ENCODE data around the gene P2RX1.

The P2RX1 gene

DNA sequence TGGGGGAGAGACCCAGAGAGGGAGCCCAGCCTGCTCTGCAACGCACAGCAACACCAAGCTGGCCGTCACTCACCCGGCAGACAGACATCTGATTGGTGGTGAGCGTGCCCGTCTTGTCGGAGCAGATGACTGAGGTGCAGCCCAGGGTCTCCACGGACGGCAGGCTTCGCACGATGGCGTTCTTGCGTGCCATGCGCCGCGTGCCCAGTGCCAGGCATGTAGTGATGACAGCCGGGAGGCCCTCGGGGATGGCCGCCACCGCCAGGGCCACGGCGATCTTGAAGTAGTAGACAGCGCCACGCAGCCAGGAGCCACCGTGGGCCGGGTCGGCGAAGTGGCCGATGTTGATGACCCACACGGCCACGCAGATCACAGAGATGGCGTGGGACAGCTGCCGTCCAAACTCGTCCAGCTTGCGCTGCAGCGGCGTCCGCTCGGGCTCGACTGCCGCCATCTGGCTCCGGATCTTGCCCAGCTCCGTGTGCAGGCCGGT, 31.1 kb upstream of the P2RX1 start:
- Histone ChIP-seq H3F3A (ENCODE audit: control insufficient read depth, insufficient read depth) (peaks cover 17% of the 10 kb centered on the region), H3K9me3 (ENCODE audit: control insufficient read depth, insufficient read depth, low read length) (no peaks in the 10 kb centered on the region; the same call in 1 of the 2 replicates), H3K36me3 (ENCODE audit: control insufficient read depth, low read length) (peaks cover 89% of the 10 kb centered on the region), H3K4me1 (ENCODE audit: control insufficient read depth, low read length) (no peaks in the 10 kb centered on the region), H3K4me3 (ENCODE audit: low read length) (no peak overlapping the region), H4K20me1 (ENCODE audit: control insufficient read depth, insufficient read depth, low read depth, low read length) (peaks cover 15% of the 10 kb centered on the region), H3K27ac (ENCODE audit: low read depth, low read length) (no peak overlapping the region), H3K27me3 (ENCODE audit: control insufficient read depth, low read length) (no peaks in the 10 kb centered on the region), H3K79me2 (ENCODE audit: control insufficient read depth, low read length) (peaks cover 43% of the 10 kb centered on the region), H3K9me2 (replicated peaks; ENCODE audit: control insufficient read depth, low read length) (no peaks in the 10 kb centered on the region), H3K4me2 (ENCODE audit: low read length) (no peak overlapping the region)
- no peak for TF ChIP-seq EZH2phosphoT487 (IDR thresholded peaks at IDR 0.05; ENCODE audit: borderline replicate concordance, low read length)
- TF ChIP-seq, protein P1, sequence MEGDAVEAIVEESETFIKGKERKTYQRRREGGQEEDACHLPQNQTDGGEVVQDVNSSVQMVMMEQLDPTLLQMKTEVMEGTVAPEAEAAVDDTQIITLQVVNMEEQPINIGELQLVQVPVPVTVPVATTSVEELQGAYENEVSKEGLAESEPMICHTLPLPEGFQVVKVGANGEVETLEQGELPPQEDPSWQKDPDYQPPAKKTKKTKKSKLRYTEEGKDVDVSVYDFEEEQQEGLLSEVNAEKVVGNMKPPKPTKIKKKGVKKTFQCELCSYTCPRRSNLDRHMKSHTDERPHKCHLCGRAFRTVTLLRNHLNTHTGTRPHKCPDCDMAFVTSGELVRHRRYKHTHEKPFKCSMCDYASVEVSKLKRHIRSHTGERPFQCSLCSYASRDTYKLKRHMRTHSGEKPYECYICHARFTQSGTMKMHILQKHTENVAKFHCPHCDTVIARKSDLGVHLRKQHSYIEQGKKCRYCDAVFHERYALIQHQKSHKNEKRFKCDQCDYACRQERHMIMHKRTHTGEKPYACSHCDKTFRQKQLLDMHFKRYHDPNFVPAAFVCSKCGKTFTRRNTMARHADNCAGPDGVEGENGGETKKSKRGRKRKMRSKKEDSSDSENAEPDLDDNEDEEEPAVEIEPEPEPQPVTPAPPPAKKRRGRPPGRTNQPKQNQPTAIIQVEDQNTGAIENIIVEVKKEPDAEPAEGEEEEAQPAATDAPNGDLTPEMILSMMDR (IDR thresholded peaks at IDR 0.05; ENCODE audit: low read depth, low read length, poor library complexity, severe bottlenecking): no peak

GRCh38 chr17:3946711-3947235, 30.5 kb upstream of the P2RX1 start:
- H4K20me1 ChIP-seq (ENCODE audit: control insufficient read depth, insufficient read depth, low read depth, low read length): peaks cover 15% of the 10 kb centered on the region
- H3K36me3 ChIP-seq (ENCODE audit: control insufficient read depth, low read length): peaks cover 90% of the 10 kb centered on the region

DNA sequence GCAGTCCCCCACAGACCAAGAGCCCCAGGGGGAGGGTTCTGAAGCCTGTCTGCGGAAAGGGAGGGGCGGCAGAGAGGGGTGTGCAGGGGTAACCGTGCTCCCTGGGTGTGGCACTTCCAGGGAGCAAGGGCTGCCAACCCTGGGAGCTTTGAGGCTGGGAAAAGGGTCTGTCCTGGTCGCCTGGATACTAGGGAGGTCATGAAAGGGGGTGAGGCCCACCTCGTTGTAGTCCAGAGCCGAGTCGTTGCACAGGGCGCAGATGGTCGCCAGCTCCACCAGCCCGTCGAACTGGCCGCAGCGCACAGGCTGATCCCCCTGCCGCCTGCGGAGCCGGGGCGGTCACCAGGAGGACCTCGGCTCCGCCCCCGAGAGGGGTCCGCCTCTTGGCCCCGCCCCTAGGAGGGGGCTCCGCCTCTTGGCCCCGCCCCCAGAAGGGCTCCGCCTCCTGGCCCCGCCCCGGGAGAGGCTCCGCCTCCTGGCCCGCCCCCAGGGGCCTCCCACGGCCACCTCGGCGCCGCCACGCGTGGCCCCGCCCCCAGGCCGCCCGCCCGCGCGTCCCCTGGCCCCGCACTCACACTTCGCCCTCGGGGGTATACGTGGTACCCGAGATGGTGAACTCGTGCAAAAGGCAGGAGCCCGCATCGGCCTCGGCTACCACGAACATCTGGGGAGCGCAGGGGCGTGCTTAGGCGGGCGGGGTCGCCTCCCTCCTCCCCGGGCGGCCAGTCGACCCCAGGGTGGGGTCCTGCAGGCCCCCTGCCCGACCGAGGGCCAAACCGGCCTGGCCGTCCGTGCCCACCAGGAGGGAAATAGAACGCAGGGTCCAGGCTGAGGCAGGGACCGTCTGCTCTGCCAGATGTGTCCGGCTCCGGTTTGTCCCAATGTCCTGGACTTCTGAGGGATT, 28.5 kb upstream of the P2RX1 start:
- Histone ChIP-seq H4K20me1 (ENCODE audit: control insufficient read depth, insufficient read depth, low read depth, low read length) (peaks cover 15% of the 10 kb centered on the region), H3K9me3 (ENCODE audit: control insufficient read depth, insufficient read depth, low read length) (no peaks in the 10 kb centered on the region; the same call in 1 of the 2 replicates), H3K36me3 (ENCODE audit: control insufficient read depth, low read length) (peaks cover 94% of the 10 kb centered on the region), H3K9me2 (replicated peaks; ENCODE audit: control insufficient read depth, low read length) (no peaks in the 10 kb centered on the region), H3K4me1 (ENCODE audit: control insufficient read depth, low read length) (no peaks in the 10 kb centered on the region), H3K4me3 (ENCODE audit: low read length) (no peak overlapping the region), H3K4me2 (ENCODE audit: low read length) (no peak overlapping the region), H3F3A (ENCODE audit: control insufficient read depth, insufficient read depth) (peaks cover 17% of the 10 kb centered on the region), H3K79me2 (ENCODE audit: control insufficient read depth, low read length) (peaks cover 39% of the 10 kb centered on the region), H3K27me3 (ENCODE audit: control insufficient read depth, low read length) (no peaks in the 10 kb centered on the region), H3K27ac (ENCODE audit: low read depth, low read length) (no peak overlapping the region)
- TF ChIP-seq EZH2phosphoT487 (IDR thresholded peaks at IDR 0.05; ENCODE audit: borderline replicate concordance, low read length): no peak
- TF ChIP-seq, protein P1 (IDR thresholded peaks at IDR 0.05; ENCODE audit: low read depth, low read length, poor library complexity, severe bottlenecking): no peak

More at GRCh38 chr17:3946711-3947235, 30.5 kb upstream of the P2RX1 start:
- H3K4me2 ChIP-seq (ENCODE audit: low read length): no peak overlapping the region
- H3F3A ChIP-seq (ENCODE audit: control insufficient read depth, insufficient read depth): peaks cover 17% of the 10 kb centered on the region
- no peaks in the 10 kb centered on the region for H3K27me3 ChIP-seq (ENCODE audit: control insufficient read depth, low read length)
- peaks cover 41% of the 10 kb centered on the region for H3K79me2 ChIP-seq (ENCODE audit: control insufficient read depth, low read length)
- no peak overlapping the region for H3K4me3 ChIP-seq (ENCODE audit: low read length)
- no peak for TF ChIP-seq EZH2phosphoT487 (IDR thresholded peaks at IDR 0.05; ENCODE audit: borderline replicate concordance, low read length)
- TF ChIP-seq, protein P1 (IDR thresholded peaks at IDR 0.05; ENCODE audit: low read depth, low read length, poor library complexity, severe bottlenecking): no peak
- no peaks in the 10 kb centered on the region for H3K4me1 ChIP-seq (ENCODE audit: control insufficient read depth, low read length)
- H3K9me2 ChIP-seq (replicated peaks; ENCODE audit: control insufficient read depth, low read length): no peaks in the 10 kb centered on the region
- H3K9me3 ChIP-seq (ENCODE audit: control insufficient read depth, insufficient read depth, low read length): no peaks in the 10 kb centered on the region; the same call in 1 of the 2 replicates
- H3K27ac ChIP-seq (ENCODE audit: low read depth, low read length): no peak overlapping the region

Measured in DOHH2 (cell line).